ENCODE results near the gene PAK2.

The PAK2 gene

DNA sequence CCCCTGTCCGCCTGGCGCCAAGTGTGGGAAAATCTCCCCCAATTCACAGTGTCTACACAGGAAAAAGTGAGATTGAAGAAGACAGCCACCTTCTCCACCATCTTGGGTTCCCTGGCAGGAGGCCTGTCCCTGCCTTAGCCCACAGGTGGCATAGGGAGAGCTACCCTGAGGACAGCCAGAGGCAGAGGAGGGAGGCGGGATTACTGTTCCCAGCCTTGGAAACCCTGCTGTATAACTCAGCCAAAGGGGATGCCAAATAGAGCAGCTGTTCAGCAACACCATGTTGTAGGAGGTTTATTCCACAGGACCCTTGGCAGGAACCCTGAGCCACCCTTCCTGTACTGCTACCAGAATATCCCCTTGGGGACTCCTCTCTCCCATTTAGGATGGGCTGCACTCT is 54.8 kb downstream of the PAK2 start:
- H3K4me3 ChIP-seq (ENCODE audit: low read depth, low read length), result no peak overlapping the region
- TF ChIP-seq, protein P1, sequence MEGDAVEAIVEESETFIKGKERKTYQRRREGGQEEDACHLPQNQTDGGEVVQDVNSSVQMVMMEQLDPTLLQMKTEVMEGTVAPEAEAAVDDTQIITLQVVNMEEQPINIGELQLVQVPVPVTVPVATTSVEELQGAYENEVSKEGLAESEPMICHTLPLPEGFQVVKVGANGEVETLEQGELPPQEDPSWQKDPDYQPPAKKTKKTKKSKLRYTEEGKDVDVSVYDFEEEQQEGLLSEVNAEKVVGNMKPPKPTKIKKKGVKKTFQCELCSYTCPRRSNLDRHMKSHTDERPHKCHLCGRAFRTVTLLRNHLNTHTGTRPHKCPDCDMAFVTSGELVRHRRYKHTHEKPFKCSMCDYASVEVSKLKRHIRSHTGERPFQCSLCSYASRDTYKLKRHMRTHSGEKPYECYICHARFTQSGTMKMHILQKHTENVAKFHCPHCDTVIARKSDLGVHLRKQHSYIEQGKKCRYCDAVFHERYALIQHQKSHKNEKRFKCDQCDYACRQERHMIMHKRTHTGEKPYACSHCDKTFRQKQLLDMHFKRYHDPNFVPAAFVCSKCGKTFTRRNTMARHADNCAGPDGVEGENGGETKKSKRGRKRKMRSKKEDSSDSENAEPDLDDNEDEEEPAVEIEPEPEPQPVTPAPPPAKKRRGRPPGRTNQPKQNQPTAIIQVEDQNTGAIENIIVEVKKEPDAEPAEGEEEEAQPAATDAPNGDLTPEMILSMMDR (IDR thresholded peaks at IDR 0.05; ENCODE audit: low read depth, low read length), result no peak
- in situ Hi-C loops (cut with HindIII; ENCODE audit: low sequenced_read_pairs), result no loop called here
- DNase-seq (ENCODE audit: low read depth, low spot score), result no peak

DNA sequence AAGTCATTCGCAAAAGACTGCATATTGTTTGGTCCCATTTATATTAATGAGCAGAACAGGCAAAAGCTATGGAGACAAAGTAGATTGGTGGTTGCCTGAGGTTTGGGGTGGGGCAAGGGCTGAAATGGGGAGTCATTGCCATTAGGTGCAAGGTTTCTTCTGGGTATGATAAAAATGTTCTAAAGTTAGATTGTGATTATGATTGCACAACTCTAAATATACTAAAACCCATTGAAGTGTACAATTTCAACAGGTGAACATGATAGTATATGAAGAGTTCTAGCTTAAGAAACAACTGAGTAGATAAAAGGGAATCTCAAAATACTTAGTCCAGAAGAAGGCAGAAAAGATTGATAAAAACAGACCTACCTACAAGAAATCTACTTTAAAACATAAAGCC is 56.7 kb downstream of the PAK2 start:
- DNase-seq (ENCODE audit: low read depth, low spot score), result no peak
- in situ Hi-C loops (cut with HindIII; ENCODE audit: low sequenced_read_pairs), result no loop called here
- TF ChIP-seq, protein P1 (IDR thresholded peaks at IDR 0.05; ENCODE audit: low read depth, low read length), result no peak
- no peak overlapping the region for H3K4me3 ChIP-seq (ENCODE audit: low read depth, low read length)

DNA sequence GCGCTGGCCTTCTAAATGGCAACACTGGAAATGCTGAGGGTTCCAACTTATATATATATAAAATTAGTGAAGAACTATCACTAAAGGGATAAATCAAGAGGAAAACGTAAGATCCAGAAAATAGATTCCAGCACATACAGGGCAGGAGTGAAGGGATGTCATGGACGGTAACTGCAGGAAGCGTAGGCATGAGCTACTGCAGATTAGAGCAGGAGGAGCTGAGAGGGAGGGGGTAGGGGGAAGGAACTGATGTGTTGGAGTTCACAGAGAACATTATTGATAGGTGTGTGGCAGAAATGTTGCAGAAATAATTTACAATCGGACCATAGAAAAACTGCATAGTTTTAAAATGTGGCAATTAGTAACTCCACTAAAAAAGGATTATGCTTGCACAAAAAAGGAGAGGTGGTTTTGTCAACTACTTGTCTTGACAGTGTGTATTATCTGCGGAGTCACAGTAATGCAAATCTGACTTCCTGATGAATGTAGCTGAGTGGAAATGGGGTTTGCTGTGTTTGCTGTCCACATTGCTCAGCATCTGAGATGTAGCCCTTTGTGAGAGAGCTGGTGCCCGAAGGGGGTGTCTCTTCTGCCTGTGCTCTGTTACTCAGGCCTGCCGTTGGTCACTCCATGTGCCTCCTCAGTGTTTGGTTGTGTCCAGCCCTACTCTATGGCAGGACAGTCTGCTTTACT is 61.2 kb downstream of the PAK2 start:
- no peak for DNase-seq (ENCODE audit: low read depth, low spot score)
- TF ChIP-seq, protein P1 (IDR thresholded peaks at IDR 0.05; ENCODE audit: low read depth, low read length), result no peak
- in situ Hi-C loops (cut with HindIII; ENCODE audit: low sequenced_read_pairs), result no loop called here
- H3K4me3 ChIP-seq (ENCODE audit: low read depth, low read length), result no peak overlapping the region

DNA sequence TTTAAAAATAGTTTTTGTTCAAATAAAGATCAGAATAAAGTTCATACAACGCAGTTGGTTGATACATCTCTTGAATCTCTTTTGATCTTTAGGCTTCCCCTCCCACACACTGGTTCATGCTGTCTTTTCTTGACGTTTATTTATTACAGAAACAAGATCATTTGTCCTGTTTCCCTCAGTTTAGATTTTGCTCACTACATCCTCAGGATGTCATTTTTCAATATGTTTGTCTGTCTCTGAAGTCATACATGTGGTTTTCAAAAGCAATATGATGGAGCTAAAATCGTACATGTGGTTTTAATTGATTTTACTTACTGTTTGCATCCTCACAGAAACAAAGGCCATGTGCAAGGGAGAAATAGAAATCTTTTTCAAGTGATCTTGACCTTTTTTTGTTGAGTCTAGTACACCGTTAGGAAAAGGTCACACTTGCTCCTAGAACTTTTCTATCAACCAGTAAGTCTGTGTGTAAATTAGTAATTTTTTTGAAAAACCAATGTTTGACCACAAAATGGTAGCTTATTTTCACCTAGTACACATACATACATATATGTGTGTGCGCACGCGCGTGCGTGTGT is 64.3 kb downstream of the PAK2 start:
- TF ChIP-seq, protein P1 (IDR thresholded peaks at IDR 0.05; ENCODE audit: low read depth, low read length), result no peak
- DNase-seq (ENCODE audit: low read depth, low spot score), result no peak
- H3K4me3 ChIP-seq (ENCODE audit: low read depth, low read length), result no peak overlapping the region
- in situ Hi-C loops (cut with HindIII; ENCODE audit: low sequenced_read_pairs), result no loop called here

DNA sequence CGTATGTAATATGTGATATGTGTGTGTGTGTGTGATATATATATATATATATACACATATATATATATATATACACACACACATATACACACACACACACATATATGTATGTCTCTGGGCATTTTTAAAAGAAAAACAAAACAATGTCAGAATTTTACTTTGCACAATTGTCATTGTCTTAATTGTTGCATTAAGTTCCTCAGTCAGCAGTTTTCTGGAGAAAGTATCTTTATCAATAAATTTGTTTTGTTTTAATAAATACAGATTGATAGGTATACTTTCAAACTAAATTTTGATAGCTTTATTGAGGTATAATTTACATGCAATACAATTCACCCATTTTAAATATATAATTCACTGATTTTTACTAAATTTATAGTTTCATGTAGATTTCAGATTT is 65.1 kb downstream of the PAK2 start:
- no peak for DNase-seq (ENCODE audit: low read depth, low spot score)
- in situ Hi-C loops (cut with HindIII; ENCODE audit: low sequenced_read_pairs), result no loop called here
- H3K4me3 ChIP-seq (ENCODE audit: low read depth, low read length), result no peak overlapping the region
- TF ChIP-seq, protein P1 (IDR thresholded peaks at IDR 0.05; ENCODE audit: low read depth, low read length), result no peak

DNA sequence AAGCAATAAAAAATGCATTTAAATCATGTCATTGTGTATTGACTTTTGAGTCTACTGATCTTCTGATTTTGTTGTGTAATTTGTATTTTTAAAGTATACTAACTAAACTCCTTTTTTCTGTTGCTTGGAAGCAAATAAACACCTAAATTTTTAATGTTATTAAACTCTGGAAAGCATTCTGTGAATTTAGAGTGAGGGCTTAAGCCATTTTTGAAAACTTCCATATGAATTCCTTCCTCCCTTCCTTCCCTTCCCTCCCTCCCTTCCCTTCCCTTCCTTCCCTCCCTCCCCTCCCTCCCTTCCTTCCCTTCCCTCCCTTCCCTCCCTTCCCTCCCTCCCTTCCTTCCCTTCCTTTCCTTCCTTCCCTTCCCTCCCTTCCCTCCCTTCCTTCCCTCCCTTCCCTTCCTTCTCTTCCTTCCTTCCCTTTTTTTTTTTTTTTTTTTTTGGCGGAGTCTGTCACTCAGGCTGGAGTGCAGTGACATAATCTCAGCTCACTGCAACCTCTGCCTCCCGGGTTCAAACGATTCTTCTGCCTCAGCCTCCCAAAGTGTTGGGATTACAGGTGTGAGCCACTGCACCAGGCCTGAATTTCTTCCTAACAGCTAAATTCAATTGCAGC is 71.4 kb downstream of the PAK2 start:
- TF ChIP-seq, protein P1 (IDR thresholded peaks at IDR 0.05; ENCODE audit: low read depth, low read length), result no peak
- H3K4me3 ChIP-seq (ENCODE audit: low read depth, low read length), result no peak overlapping the region
- in situ Hi-C loops (cut with HindIII; ENCODE audit: low sequenced_read_pairs), result no loop called here
- no peak for DNase-seq (ENCODE audit: low read depth, low spot score)

Measured in astrocyte of the spinal cord (primary cell).